HG03135 (cell line): ENCODE data around the gene TPM2.

ENCODE experiments used
- ATAC-seq: cut with Tn5 transposase; IDR thresholded peaks from one replicate; pipeline ENCODE4 v1.9.1; 2021; ENCODE audit warnings: mild to moderate bottlenecking, moderate library complexity; ENCODE audit not compliant: unreplicated experiment

TPM2 gene

DNA sequence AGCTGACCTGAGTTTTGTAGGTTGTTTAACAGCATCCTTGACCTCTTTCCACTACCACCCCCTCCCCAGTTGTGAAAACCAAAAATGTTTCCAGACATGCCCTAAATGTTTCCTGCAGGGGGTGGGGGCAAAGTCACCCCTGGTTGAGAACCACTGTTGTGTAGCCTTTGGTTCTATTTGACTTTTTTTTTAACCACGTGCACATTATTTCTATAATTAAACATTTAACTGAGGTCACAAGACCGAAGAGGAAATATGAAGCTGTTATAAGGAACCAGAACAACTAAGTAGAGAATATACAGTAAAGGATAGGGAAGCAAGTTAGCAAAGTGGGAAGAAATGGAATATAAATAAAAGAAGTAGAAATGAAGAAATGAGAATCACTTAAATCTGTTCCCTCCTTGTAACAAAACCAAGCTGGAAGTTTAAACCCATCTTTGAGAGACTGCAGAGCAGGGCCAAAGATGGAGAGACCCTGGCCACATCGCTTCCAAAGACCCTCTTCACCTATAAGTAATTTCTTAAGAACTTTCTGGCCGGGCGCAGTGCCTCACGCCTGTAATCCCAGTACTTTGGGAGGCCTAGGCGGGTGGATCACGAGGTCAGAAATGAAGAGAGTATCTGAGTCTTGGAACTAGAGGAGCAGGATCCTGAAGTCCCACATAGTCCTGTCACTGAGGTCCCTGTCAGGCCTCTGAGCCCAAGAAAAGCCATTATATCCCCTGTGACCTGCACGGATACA lies 53.4 kb downstream of the TPM2 start:
- ATAC-seq, result no peak

GRCh38 chr9:35635730-35636129 lies 54.0 kb downstream of the TPM2 start:
- no peak for ATAC-seq
